HEK293 (cell line): ENCODE measurements around the gene MALT1.

Experiments used
- CTCF ChIA-PET: fragments of 350-600 bp; formaldehyde crosslinking; extraction: SDS; loops from one replicate; lab custom pipeline; 2021; ENCODE audit warnings: antibody characterized with exemption; lab: Yijun Ruan, JAX
- POLR2A ChIA-PET: fragments of 300-600 bp; formaldehyde crosslinking; extraction: SDS; loops from one replicate; lab custom pipeline; 2020; ENCODE audit warnings: antibody characterized with exemption, inconsistent platforms; lab: Yijun Ruan, JAX
- H3K27ac ChIP-seq: fragments of 200-500 bp; sonication (Bioruptor generic); 2 replicates; pipeline ENCODE4 v1.5.1; 2014; ENCODE audit warnings: low read depth, low read length, control low read depth, inconsistent platforms; ENCODE audit errors: extremely low read depth
- H3K36me3 ChIP-seq, 2 experiments: fragments of 200-500 bp in 1 of 2; sonication (Bioruptor generic) in 1 of 2; 1 replicate in 1 of 2; 2 replicates in 1 of 2; pipeline ENCODE4 v1.5.1; 2014 to 2017; ENCODE audit warnings: inconsistent platforms in 2 of 2, low read length in 2 of 2; ENCODE audit not compliant: control insufficient read depth in 2 of 2, insufficient read depth in 1 of 2
- H3K4me1 ChIP-seq: fragments of 200-500 bp; sonication (Bioruptor generic); 2 replicates; pipeline ENCODE4 v1.5.1; 2014; ENCODE audit warnings: mild to moderate bottlenecking, low read length, inconsistent platforms; ENCODE audit not compliant: control insufficient read depth, insufficient read depth
- H3K4me3 ChIP-seq: 2 replicates; pipeline ENCODE4 v1.5.1; 2011; ENCODE audit warnings: low read depth, mild to moderate bottlenecking, control low read depth, low read length, moderate library complexity
- H3K9me3 ChIP-seq: fragments of 200-500 bp; sonication (Bioruptor generic); 2 replicates; pipeline ENCODE4 v1.5.1; 2014; ENCODE audit warnings: low read depth, low read length, inconsistent platforms; ENCODE audit not compliant: control insufficient read depth, insufficient read depth
- BCL6B ChIP-seq: fragments of 450-650 bp; formaldehyde crosslinking; IDR thresholded peaks from 2 replicates; pipeline ENCODE4 v1.5.1; 2017; ENCODE audit warnings: missing biosample characterization, missing genetic modification characterization
- GLIS2 ChIP-seq: fragments of 450-650 bp; formaldehyde crosslinking; IDR thresholded peaks from 2 replicates; pipeline ENCODE4 v1.5.1; 2016; ENCODE audit warnings: missing biosample characterization, missing genetic modification characterization
- HOXA7 ChIP-seq: sonication (generic); formaldehyde crosslinking; IDR thresholded peaks from 2 replicates; pipeline ENCODE4 v1.8.1; 2022; ENCODE audit warnings: missing genetic modification reagents, borderline replicate concordance
- HOXD13 ChIP-seq: sonication (generic); formaldehyde crosslinking; IDR thresholded peaks from 2 replicates; pipeline ENCODE4 v1.8.0; 2022; ENCODE audit warnings: missing genetic modification reagents, borderline replicate concordance
- IKZF3 ChIP-seq: fragments of 450-650 bp; IDR thresholded peaks from 2 replicates; pipeline ENCODE4 v1.5.0; 2018; ENCODE audit warnings: missing biosample characterization, mild to moderate bottlenecking, missing genetic modification characterization, moderate library complexity
- MYNN ChIP-seq: fragments of 450-650 bp; formaldehyde crosslinking; IDR thresholded peaks from 2 replicates; pipeline ENCODE4 v1.5.1; 2016; ENCODE audit warnings: missing biosample characterization, missing genetic modification characterization, borderline replicate concordance
- PRDM4 ChIP-seq: fragments of 450-650 bp; formaldehyde crosslinking; IDR thresholded peaks from 2 replicates; pipeline ENCODE4 v1.5.1; 2017; ENCODE audit warnings: missing biosample characterization, missing genetic modification characterization
- RBAK ChIP-seq: fragments of 450-650 bp; formaldehyde crosslinking; IDR thresholded peaks from 2 replicates; pipeline ENCODE4 v1.5.1; 2016; ENCODE audit warnings: missing biosample characterization, missing genetic modification characterization
- SETDB1 ChIP-seq: IDR thresholded peaks from one replicate; pipeline ENCODE4 v1.6.1; 2017; ENCODE audit warnings: mild to moderate bottlenecking, low read length, moderate library complexity, mixed read lengths; ENCODE audit not compliant: insufficient read length
- SP7 ChIP-seq: fragments of 450-650 bp; formaldehyde crosslinking; IDR thresholded peaks from 2 replicates; pipeline ENCODE4 v1.5.1; 2016; ENCODE audit warnings: missing biosample characterization, missing genetic modification characterization
- TRIM28 ChIP-seq: IDR thresholded peaks from 2 replicates; pipeline ENCODE4 v1.6.1; 2011; ENCODE audit warnings: low read length, control low read depth, borderline replicate concordance
- ZBTB11 ChIP-seq: fragments of 450-650 bp; formaldehyde crosslinking; conservative IDR thresholded peaks from 2 replicates; pipeline ENCODE4 v1.5.1; 2016; ENCODE audit warnings: low read depth, missing biosample characterization, missing genetic modification characterization
- ZBTB21 ChIP-seq: fragments of 450-650 bp; formaldehyde crosslinking; IDR thresholded peaks from 2 replicates; pipeline ENCODE4 v1.5.1; 2017; ENCODE audit warnings: missing biosample characterization, missing genetic modification characterization
- ZBTB8A ChIP-seq: fragments of 450-650 bp; formaldehyde crosslinking; IDR thresholded peaks from 2 replicates; pipeline ENCODE4 v1.5.1; 2016; ENCODE audit warnings: missing biosample characterization, missing genetic modification characterization
- ZNF155 ChIP-seq: fragments of 450-650 bp; formaldehyde crosslinking; IDR thresholded peaks from 2 replicates; pipeline ENCODE4 v1.5.1; 2016; ENCODE audit warnings: missing biosample characterization, missing genetic modification characterization
- ZNF169 ChIP-seq: fragments of 450-650 bp; formaldehyde crosslinking; IDR thresholded peaks from 2 replicates; pipeline ENCODE4 v1.5.1; 2016; ENCODE audit warnings: missing biosample characterization, missing genetic modification characterization
- ZNF214 ChIP-seq: fragments of 450-650 bp; formaldehyde crosslinking; IDR thresholded peaks from 2 replicates; pipeline ENCODE4 v1.5.1; 2017; ENCODE audit warnings: missing biosample characterization, mild to moderate bottlenecking, missing genetic modification characterization, borderline replicate concordance
- ZNF26 ChIP-seq: fragments of 450-650 bp; formaldehyde crosslinking; IDR thresholded peaks from 2 replicates; pipeline ENCODE4 v1.5.1; 2016; ENCODE audit warnings: missing biosample characterization, missing genetic modification characterization
- ZNF266 ChIP-seq: fragments of 450-650 bp; formaldehyde crosslinking; IDR thresholded peaks from 2 replicates; pipeline ENCODE4 v1.5.1; 2016; ENCODE audit warnings: missing biosample characterization, missing genetic modification characterization, low read depth
- ZNF366 ChIP-seq: fragments of 450-650 bp; formaldehyde crosslinking; conservative IDR thresholded peaks from 2 replicates; pipeline ENCODE4 v1.5.1; 2016; ENCODE audit warnings: missing biosample characterization, missing genetic modification characterization
- ZNF37A ChIP-seq: fragments of 450-650 bp; IDR thresholded peaks from 2 replicates; pipeline ENCODE4 v1.5.1; 2018; ENCODE audit warnings: missing biosample characterization, missing genetic modification characterization
- ZNF555 ChIP-seq: fragments of 450-650 bp; formaldehyde crosslinking; conservative IDR thresholded peaks from 2 replicates; pipeline ENCODE4 v1.5.1; 2017; ENCODE audit warnings: missing biosample characterization, mild to moderate bottlenecking, missing genetic modification characterization, inconsistent platforms
- ZNF580 ChIP-seq: fragments of 450-650 bp; formaldehyde crosslinking; IDR thresholded peaks from 2 replicates; pipeline ENCODE4 v1.5.1; 2016; ENCODE audit warnings: missing biosample characterization, missing genetic modification characterization
- ZNF596 ChIP-seq: fragments of 450-650 bp; IDR thresholded peaks from 2 replicates; pipeline ENCODE4 v1.5.0; 2018; ENCODE audit warnings: missing biosample characterization, mild to moderate bottlenecking, missing genetic modification characterization, moderate library complexity
- ZNF768 ChIP-seq: fragments of 450-650 bp; formaldehyde crosslinking; IDR thresholded peaks from 2 replicates; pipeline ENCODE4 v1.5.1; 2018; ENCODE audit warnings: missing biosample characterization, mild to moderate bottlenecking, missing genetic modification characterization
- ZNF792 ChIP-seq: fragments of 450-650 bp; formaldehyde crosslinking; IDR thresholded peaks from 2 replicates; pipeline ENCODE4 v1.5.1; 2016; ENCODE audit warnings: missing biosample characterization, missing genetic modification characterization

Gene MALT1

GRCh38 chr18:58728719-58729118 is 57.5 kb downstream of the MALT1 start:
- peaks cover 8 to 15% of the 10 kb centered on the region in 2 experiments for H3K36me3 ChIP-seq
- CTCF ChIA-PET = interaction anchor here (0.5 kb wide), 1 partner anchor 22 kb away, joined by 4 read pairs; no protein-coding TSS in a partner anchor
- TF ChIP-seq ZNF555 (tag by site-specific recombination) = no peak
- TF ChIP-seq HOXA7 = no peak
- no peak for TF ChIP-seq TRIM28
- no peak for TF ChIP-seq ZNF169 (tag by site-specific recombination)
- TF ChIP-seq ZNF37A (tag by site-specific recombination) = no peak
- no peak for TF ChIP-seq HOXD13
- TF ChIP-seq GLIS2 (tag by site-specific recombination) = no peak
- no peak for TF ChIP-seq ZBTB8A (tag by site-specific recombination)
- no peak for TF ChIP-seq ZNF768 (tag by site-specific recombination)
- TF ChIP-seq PRDM4 (tag by site-specific recombination) = no peak
- TF ChIP-seq ZNF792 (tag by site-specific recombination) = no peak
- no peak for TF ChIP-seq RBAK (tag by site-specific recombination)
- TF ChIP-seq ZBTB11 (tag by site-specific recombination) = no peak
- TF ChIP-seq ZNF26 (tag by site-specific recombination) = no peak
- TF ChIP-seq ZNF214 = no peak
- TF ChIP-seq SETDB1 = no peak
- TF ChIP-seq SP7 (tag by site-specific recombination) = no peak
- TF ChIP-seq ZNF366 = no peak
- TF ChIP-seq, all 188 proteins: peak for 0
- POLR2A ChIA-PET = no interaction called here
- 0 out of 2 replicates have a peak, but pooled peaks cover 5% of the 10 kb centered on the region for H3K4me1 ChIP-seq
- H3K4me3 ChIP-seq = no peak overlapping the region
- no peak overlapping the region for H3K27ac ChIP-seq
- no peaks in the 10 kb centered on the region for H3K9me3 ChIP-seq

GRCh38 chr18:58730618-58731017 is 59.4 kb downstream of the MALT1 start:
- Histone ChIP-seq H3K4me3 (no peak overlapping the region), H3K9me3 (no peaks in the 10 kb centered on the region), H3K27ac (no peak overlapping the region), H3K4me1 (0 out of 2 replicates have a peak, but pooled peaks cover 5% of the 10 kb centered on the region), H3K36me3 (peaks cover 12 to 21% of the 10 kb centered on the region in 2 experiments)
- ChIA-PET POLR2A (no interaction called here), CTCF (no interaction called here)
- TF ChIP-seq ZNF596 (tag by site-specific recombination) (no peak), IKZF3 (no peak), ZNF580 (tag by site-specific recombination) (no peak), ZNF266 (no peak), MYNN (tag by site-specific recombination) (no peak), BCL6B (tag by site-specific recombination) (no peak), ZNF155 (tag by site-specific recombination) (no peak), PRDM4 (tag by site-specific recombination) (no peak), ZBTB21 (tag by site-specific recombination) (no peak)
